ENCODE results near the gene ATF6.

GRCh38 chr1:161848676-161849075 is 82.6 kb downstream of the ATF6 start:
- TF ChIP-seq CTCF (IDR thresholded peaks at IDR 0.05; ENCODE audit: extremely low read depth in 1 of 2, insufficient read depth in 1 of 2, low read depth in 1 of 2, low read length in 2 of 2) (no peak), POLR2A (IDR thresholded peaks at IDR 0.05; ENCODE audit: low read depth, low read length) (no peak), EZH2 (IDR thresholded peaks at IDR 0.05; ENCODE audit: borderline replicate concordance, low read depth, low read length, severe bottlenecking) (no peak), MAX (IDR thresholded peaks at IDR 0.05; ENCODE audit: insufficient read depth, insufficient read length) (no peak)

Measured in endothelial cell of umbilical vein (primary cell).